Skeletal muscle satellite cell (primary cell): ENCODE results near the gene NLRP9. TPM values are rescaled to one million over a fixed set of nuclear protein-coding genes. Genes with fewer than 3 reads are reported as not detected.
"Not testable (repeated sequence)": the region's sequence is repeated elsewhere in the genome, so short reads cannot be mapped to it uniquely, and the experiment has no call there.

Experiments
- H3K27me3 ChIP-seq: 2 replicates; pipeline ENCODE4 v1.7.0; 2013; ENCODE audit warnings: low read length; ENCODE audit not compliant: control insufficient read depth, insufficient read depth
- H3K36me3 ChIP-seq: 2 replicates; pipeline ENCODE4 v1.7.0; 2013; ENCODE audit warnings: mild to moderate bottlenecking, control low read depth, low read length; ENCODE audit not compliant: insufficient read depth
- H3K4me1 ChIP-seq: 2 replicates; pipeline ENCODE4 v1.7.0; 2013; ENCODE audit warnings: low read length; ENCODE audit not compliant: control insufficient read depth, insufficient read depth
- H3K4me2 ChIP-seq: 2 replicates; pipeline ENCODE4 v1.7.0; 2013; ENCODE audit warnings: mild to moderate bottlenecking, low read length
- H3K4me3 ChIP-seq: 2 replicates; pipeline ENCODE4 v1.7.0; 2013; ENCODE audit warnings: low read length
- H3K9ac ChIP-seq: 2 replicates; pipeline ENCODE4 v1.7.0; 2013; ENCODE audit warnings: mild to moderate bottlenecking, low read depth, low read length, moderate library complexity
- H3K9me3 ChIP-seq: replicated peaks from 2 replicates; pipeline ENCODE4 v1.7.0; 2013; ENCODE audit warnings: mild to moderate bottlenecking, control low read depth, low read length
- total RNA-seq: library from RNA; depleted of rRNA; stranded (reverse); fragments of >200 nt; gene quantifications from 2 replicates; pipeline ENCODE4 v1.2.3, GENCODE V29; 2012; rRNA removed

Gene NLRP9
- not detected in 2 replicates for total RNA-seq

GRCh38 chr19:55738302-55738701 lies at the start of gene NLRP9:
Gene NLRP9 (minus strand): TSS chr19:55738402. CDS start chr19:55738374, 28 bp downstream.
- no peaks in the 10 kb centered on the region for H3K9me3 ChIP-seq

GRCh38 chr19:55781112-55781511 lies 42.9 kb upstream of the NLRP9 start:
- Histone ChIP-seq H3K4me3 (no peak overlapping the region), H3K4me2 (no peak overlapping the region), H3K9me3 (no peaks in the 10 kb centered on the region), H3K36me3 (no peaks in the 10 kb centered on the region), H3K27me3 (no peaks in the 10 kb centered on the region), H3K9ac (no peak overlapping the region), H3K4me1 (no peaks in the 10 kb centered on the region)

More at GRCh38 chr19:55738302-55738701, at the start of gene NLRP9:
- Histone ChIP-seq H3K9ac (no peak within 1 kb of the TSS), H3K4me2 (no peak within 1 kb of the TSS), H3K36me3 (no peaks in the 10 kb centered on the region), H3K4me3 (no peak within 1 kb of the TSS), H3K27me3 (no peaks in the 10 kb centered on the region), H3K4me1 (no peaks in the 10 kb centered on the region)

GRCh38 chr19:55778331-55778730 lies 40.1 kb upstream of the NLRP9 start:
- Histone ChIP-seq H3K27me3 (no peaks in the 10 kb centered on the region), H3K4me3 (no peak overlapping the region), H3K9me3 (no peaks in the 10 kb centered on the region), H3K4me1 (no peaks in the 10 kb centered on the region), H3K9ac (no peak overlapping the region), H3K4me2 (no peak overlapping the region), H3K36me3 (no peaks in the 10 kb centered on the region)

GRCh38 chr19:55777528-55777927 lies 39.3 kb upstream of the NLRP9 start:
- H3K4me3 ChIP-seq = no peak overlapping the region
- no peaks in the 10 kb centered on the region for H3K27me3 ChIP-seq
- H3K9ac ChIP-seq = no peak overlapping the region
- H3K36me3 ChIP-seq = no peaks in the 10 kb centered on the region
- H3K9me3 ChIP-seq = no peaks in the 10 kb centered on the region
- H3K4me2 ChIP-seq = no peak overlapping the region
- H3K4me1 ChIP-seq = no peaks in the 10 kb centered on the region

- not testable (repeated sequence) for H3K9ac ChIP-seq, H3K4me2 ChIP-seq, H3K36me3 ChIP-seq, H3K9me3 ChIP-seq, H3K27me3 ChIP-seq, H3K4me1 ChIP-seq, H3K4me3 ChIP-seq
Measured at GRCh38 chr19:55769632-55770031, 31.4 kb upstream of the NLRP9 start.

GRCh38 chr19:55768818-55769217 lies 30.6 kb upstream of the NLRP9 start, which contains the start of gene RFPL4AL1:
Gene RFPL4AL1 (plus strand): TSS chr19:55769118. CDS start chr19:55771805, 2,687 bp downstream.
- not testable (repeated sequence) for H3K4me1 ChIP-seq

GRCh38 chr19:55766466-55766865 lies 28.3 kb upstream of the NLRP9 start:
- Histone ChIP-seq H3K27me3 (no peaks in the 10 kb centered on the region), H3K4me2 (no peak overlapping the region), H3K9ac (no peak overlapping the region), H3K36me3 (no peaks in the 10 kb centered on the region), H3K9me3 (no peaks in the 10 kb centered on the region), H3K4me1 (no peaks in the 10 kb centered on the region), H3K4me3 (no peak overlapping the region)

More at GRCh38 chr19:55768818-55769217, 30.6 kb upstream of the NLRP9 start, which contains the start of gene RFPL4AL1:
- H3K9ac ChIP-seq, H3K4me3 ChIP-seq, H3K36me3 ChIP-seq, H3K27me3 ChIP-seq, H3K9me3 ChIP-seq, H3K4me2 ChIP-seq: not testable (repeated sequence)

- H3K36me3 ChIP-seq, H3K9ac ChIP-seq, H3K4me3 ChIP-seq, H3K9me3 ChIP-seq, H3K27me3 ChIP-seq, H3K4me2 ChIP-seq, H3K4me1 ChIP-seq: not testable (repeated sequence)
Measured at GRCh38 chr19:55758797-55759196, 20.6 kb upstream of the NLRP9 start, which contains the start of gene RFPL4A. Gene RFPL4A (plus strand): TSS chr19:55759097. CDS start chr19:55761801, 2,704 bp downstream.

- H3K27me3 ChIP-seq, H3K9me3 ChIP-seq, H3K4me3 ChIP-seq, H3K4me1 ChIP-seq, H3K36me3 ChIP-seq, H3K4me2 ChIP-seq, H3K9ac ChIP-seq: not testable (repeated sequence)
Measured at GRCh38 chr19:55756808-55757207, 18.6 kb upstream of the NLRP9 start.

GRCh38 chr19:55753401-55753800 lies 15.2 kb upstream of the NLRP9 start:
- no peaks in the 10 kb centered on the region for H3K9me3 ChIP-seq
- H3K4me2 ChIP-seq = no peak overlapping the region
- no peak overlapping the region for H3K4me3 ChIP-seq
- no peaks in the 10 kb centered on the region for H3K4me1 ChIP-seq
- H3K9ac ChIP-seq = no peak overlapping the region
- H3K27me3 ChIP-seq = no peaks in the 10 kb centered on the region
- H3K36me3 ChIP-seq = no peaks in the 10 kb centered on the region

GRCh38 chr19:55750715-55751114 lies 12.5 kb upstream of the NLRP9 start:
- no peaks in the 10 kb centered on the region for H3K27me3 ChIP-seq
- H3K9ac ChIP-seq = no peak overlapping the region
- no peaks in the 10 kb centered on the region for H3K36me3 ChIP-seq
- H3K4me3 ChIP-seq = no peak overlapping the region
- H3K4me1 ChIP-seq = no peaks in the 10 kb centered on the region
- no peak overlapping the region for H3K4me2 ChIP-seq
- no peaks in the 10 kb centered on the region for H3K9me3 ChIP-seq

GRCh38 chr19:55730378-55730777 lies 7.8 kb downstream of the NLRP9 start:
- not testable (repeated sequence) for H3K9ac ChIP-seq, H3K4me1 ChIP-seq, H3K4me2 ChIP-seq, H3K9me3 ChIP-seq, H3K27me3 ChIP-seq, H3K4me3 ChIP-seq, H3K36me3 ChIP-seq
